H9 (cell line): Measurements from ENCODE around the gene FAM227B. TPM values are rescaled to one million over a fixed set of nuclear protein-coding genes. Genes with fewer than 3 reads are reported as not detected.

Experiments used
- DNase-seq: peaks from one replicate; pipeline ENCODE4 v3.0.0-alpha.2; 2017
- H2AFZ ChIP-seq: one replicate; pipeline ENCODE4 v1.6.1; 2013; ENCODE audit warnings: mild to moderate bottlenecking, low read length, control low read depth, moderate library complexity
- H2AK5ac ChIP-seq: 2 replicates; pipeline ENCODE4 v1.6.1; 2013; ENCODE audit warnings: low read length, control low read depth, mixed read lengths; ENCODE audit not compliant: insufficient read length
- H2BK120ac ChIP-seq: one replicate; pipeline ENCODE4 v1.6.1; 2013; ENCODE audit warnings: low read depth, mild to moderate bottlenecking, low read length, control low read depth, inconsistent platforms; ENCODE audit not compliant: poor library complexity, severe bottlenecking
- H2BK12ac ChIP-seq: 2 replicates; pipeline ENCODE4 v1.6.1; 2013; ENCODE audit warnings: low read length, control low read depth, mixed read lengths, low read depth; ENCODE audit not compliant: insufficient read length
- H2BK15ac ChIP-seq: 2 replicates; pipeline ENCODE4 v1.6.1; 2013; ENCODE audit warnings: low read depth, low read length, control low read depth
- H2BK20ac ChIP-seq: one replicate; pipeline ENCODE4 v1.6.1; 2013; ENCODE audit warnings: low read depth, mild to moderate bottlenecking, low read length, control low read depth, inconsistent platforms; ENCODE audit not compliant: poor library complexity, severe bottlenecking
- H2BK5ac ChIP-seq: 2 replicates; pipeline ENCODE4 v1.6.1; 2013; ENCODE audit warnings: low read length, control low read depth, mixed read lengths; ENCODE audit not compliant: insufficient read length
- H3K14ac ChIP-seq: 2 replicates; pipeline ENCODE4 v1.6.1; 2013; ENCODE audit warnings: low read length, control low read depth; ENCODE audit not compliant: insufficient read depth
- H3K18ac ChIP-seq: 2 replicates; pipeline ENCODE4 v1.6.1; 2013; ENCODE audit warnings: low read depth, mild to moderate bottlenecking, mixed read lengths, low read length, control low read depth; ENCODE audit not compliant: insufficient read length
- H3K23ac ChIP-seq: 2 replicates; pipeline ENCODE4 v1.6.1; 2013; ENCODE audit warnings: low read length, control low read depth, mixed read lengths, low read depth; ENCODE audit not compliant: insufficient read length
- H3K23me2 ChIP-seq: 2 replicates; pipeline ENCODE4 v1.6.1; 2013; ENCODE audit warnings: low read depth, mild to moderate bottlenecking, mixed read lengths, low read length, control low read depth; ENCODE audit not compliant: insufficient read length, poor library complexity, severe bottlenecking
- H3K27ac ChIP-seq: 2 replicates; pipeline ENCODE4 v1.5.1; 2013; ENCODE audit warnings: low read length, control low read depth, mixed read lengths, low read depth; ENCODE audit not compliant: insufficient read length
- H3K27me3 ChIP-seq: 2 replicates; pipeline ENCODE4 v1.6.1; 2013; ENCODE audit warnings: low read length, control low read depth, inconsistent platforms; ENCODE audit not compliant: insufficient read depth
- H3K4ac ChIP-seq: 2 replicates; pipeline ENCODE4 v1.6.1; 2013; ENCODE audit warnings: low read depth, mild to moderate bottlenecking, control low read depth, inconsistent platforms, low read length, moderate library complexity
- H3K4me1 ChIP-seq: 2 replicates; pipeline ENCODE4 v1.6.1; 2013; ENCODE audit warnings: low read length, control low read depth, inconsistent platforms; ENCODE audit not compliant: insufficient read depth
- H3K4me2 ChIP-seq: 2 replicates; pipeline ENCODE4 v1.6.1; 2013; ENCODE audit warnings: low read length, control low read depth, mixed read lengths; ENCODE audit not compliant: insufficient read length, insufficient read depth
- H3K56ac ChIP-seq: 2 replicates; pipeline ENCODE4 v1.6.1; 2013; ENCODE audit warnings: low read depth, mild to moderate bottlenecking, mixed read lengths, low read length, control low read depth; ENCODE audit not compliant: insufficient read length
- H3K79me1 ChIP-seq: 2 replicates; pipeline ENCODE4 v1.6.1; 2013; ENCODE audit warnings: low read depth, mild to moderate bottlenecking, moderate library complexity, low read length, control low read depth, inconsistent platforms; ENCODE audit not compliant: insufficient read depth, poor library complexity, severe bottlenecking
- H3K79me2 ChIP-seq: 2 replicates; pipeline ENCODE4 v1.6.1; 2013; ENCODE audit warnings: low read length, control low read depth, inconsistent platforms; ENCODE audit not compliant: insufficient read depth
- H3K9ac ChIP-seq: 2 replicates; pipeline ENCODE4 v1.6.1; 2013; ENCODE audit warnings: low read length, control low read depth, mixed read lengths; ENCODE audit not compliant: insufficient read length; ENCODE audit errors: extremely low read depth
- H3K9me3 ChIP-seq: one replicate; pipeline ENCODE4 v1.6.1; 2013; ENCODE audit warnings: low read depth, low read length, inconsistent platforms; ENCODE audit not compliant: control insufficient read depth
- H3T11ph ChIP-seq: one replicate; pipeline ENCODE4 v1.6.1; 2013; ENCODE audit warnings: mild to moderate bottlenecking, low read length, control low read depth, inconsistent platforms
- H4K20me1 ChIP-seq: one replicate; pipeline ENCODE4 v1.6.1; 2013; ENCODE audit not compliant: control insufficient read depth, insufficient read length, insufficient read depth
- H4K5ac ChIP-seq: 2 replicates; pipeline ENCODE4 v1.6.1; 2013; ENCODE audit warnings: low read depth, mild to moderate bottlenecking, mixed read lengths, low read length, control low read depth; ENCODE audit not compliant: insufficient read length
- H4K8ac ChIP-seq: replicated peaks from 2 replicates; pipeline ENCODE4 v1.6.1; 2013; ENCODE audit warnings: low read length, control low read depth, mixed read lengths, low read depth; ENCODE audit not compliant: insufficient read length
- H4K91ac ChIP-seq: 2 replicates; pipeline ENCODE4 v1.6.1; 2013; ENCODE audit warnings: low read depth, mild to moderate bottlenecking, moderate library complexity, mixed read lengths, low read length, control low read depth; ENCODE audit not compliant: insufficient read length
- H3K27ac Mint-ChIP-seq, 3 experiments: 2 replicates in 2 of 3; 3 replicates in 1 of 3; pipeline ENCODE4 v1.8.0; 2020 to 2021; ENCODE audit warnings: mixed read lengths in 3 of 3, mild to moderate bottlenecking in 1 of 3, moderate library complexity in 1 of 3
- H3K27me3 Mint-ChIP-seq: 2 replicates; pipeline ENCODE4 v1.8.0; 2021; ENCODE audit warnings: low read depth, mild to moderate bottlenecking, moderate library complexity, mixed read lengths
- H3K36me3 Mint-ChIP-seq, 3 experiments: 2 replicates in 2 of 3; 3 replicates in 1 of 3; pipeline ENCODE4 v1.8.0; 2020 to 2021; ENCODE audit warnings: low read depth in 3 of 3, mixed read lengths in 3 of 3; ENCODE audit not compliant: insufficient read depth in 1 of 3
- H3K4me1 Mint-ChIP-seq, 2 experiments: 2 replicates each; pipeline ENCODE4 v1.8.0; 2020; ENCODE audit warnings: mixed read lengths in 2 of 2
- H3K4me3 Mint-ChIP-seq, 2 experiments: 2 replicates in 1 of 2; 3 replicates in 1 of 2; pipeline ENCODE4 v1.8.0; 2020 to 2021; ENCODE audit warnings: mild to moderate bottlenecking in 2 of 2, mixed read lengths in 2 of 2, moderate library complexity in 1 of 2
- H3K9me3 Mint-ChIP-seq, 2 experiments: 2 replicates in 1 of 2; 3 replicates in 1 of 2; pipeline ENCODE4 v1.8.0; 2020; ENCODE audit warnings: mild to moderate bottlenecking in 2 of 2, mixed read lengths in 2 of 2, moderate library complexity in 1 of 2
- CTCF ChIP-seq: fragments of 200-600 bp; sonication (generic); conservative IDR thresholded peaks from 3 replicates; pipeline ENCODE4 v1.8.0; 2021; ENCODE audit warnings: antibody characterized with exemption, mild to moderate bottlenecking
- WGBS: extraction: QIAGEN DNeasy Blood & Tissue Kit; methylation state at CpG from one replicate; pipeline ENCODE4 v1.1.7; 2013; ENCODE audit warnings: missing lambda C conversion rate, low lambda C conversion rate, mixed read lengths; ENCODE audit not compliant: insufficient read length; ENCODE audit errors: extremely low coverage; 5-methylcytosine and 5-hydroxymethylcytosine counted together
- total RNA-seq: library from RNA; stranded (reverse); gene quantifications from 2 replicates; pipeline ENCODE4 v1.2.1, GENCODE V29; 2021

FAM227B gene
- total RNA-seq, 1 experiment from 2014 or later: 5.5 TPM

DNA sequence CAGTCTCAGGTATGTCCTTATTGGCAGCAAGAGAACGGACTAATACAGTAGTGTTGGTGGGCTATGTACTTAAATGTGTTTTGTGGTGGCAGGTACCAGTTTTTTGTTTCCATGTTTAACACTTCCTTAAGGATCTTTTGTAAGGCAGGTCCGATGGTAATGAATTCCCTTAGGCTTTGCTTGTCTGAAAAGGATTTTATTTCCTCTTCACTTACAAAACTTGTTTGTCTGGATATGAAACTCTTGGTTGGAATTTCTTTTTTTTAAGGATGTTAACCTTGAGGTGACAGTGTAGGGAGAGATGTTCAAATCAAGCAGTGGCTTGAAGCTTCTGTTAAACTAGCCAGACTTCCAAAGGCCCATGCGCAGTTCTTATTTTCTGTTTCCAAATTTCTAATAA, 319.8 kb downstream of the FAM227B start:
- Mint-ChIP-seq H3K9me3 (peaks cover 0 to 3% of the 10 kb centered on the region in 2 experiments; a peak in 4 of 5 replicates), H3K27ac (no peak overlapping the region), H3K36me3 (peaks cover 2 to 9% (median 4%) of the 10 kb centered on the region in 3 experiments; a peak in 4 of 7 replicates), H3K4me1 (no peaks in the 10 kb centered on the region), H3K4me3 (no peak overlapping the region), H3K27me3 (no peaks in the 10 kb centered on the region; the same call in 1 of the 2 replicates)
- Histone ChIP-seq H3K56ac (no peak overlapping the region), H3K79me2 (no peaks in the 10 kb centered on the region), H4K91ac (no peak overlapping the region), H3K9ac (no peak overlapping the region), H3K4me2 (no peak overlapping the region), H3K14ac (no peak overlapping the region), H3K9me3 (no peaks in the 10 kb centered on the region), H4K5ac (no peak overlapping the region), H2BK15ac (no peak overlapping the region), H3K23me2 (no peaks in the 10 kb centered on the region), H3K79me1 (no peaks in the 10 kb centered on the region), H3K4ac (no peak overlapping the region), H2AK5ac (no peak overlapping the region), H3K27ac (no peak overlapping the region), H2BK120ac (no peak overlapping the region), H3K27me3 (no peaks in the 10 kb centered on the region), H3K18ac (no peak overlapping the region), H3K4me1 (no peaks in the 10 kb centered on the region), H2BK20ac (no peak overlapping the region), H3T11ph (no peak overlapping the region), H2AFZ (no peak overlapping the region), H3K23ac (no peak overlapping the region), H2BK12ac (no peak overlapping the region), H4K20me1 (no peaks in the 10 kb centered on the region), H2BK5ac (no peak overlapping the region), H4K8ac (no peak overlapping the region)
- no peak for DNase-seq
- WGBS: no CpG with 5 or more reads among the region's 3 CpGs
- TF ChIP-seq CTCF: no peak
